ENCODE results near the gene SLC25A19. TPM values are rescaled to one million over a fixed set of nuclear protein-coding genes. Genes with fewer than 3 reads are reported as not detected.

Gene SLC25A19
- polyA plus RNA-seq, 3 donors, result 5.6 to 10.8 (median 7.4) TPM

DNA sequence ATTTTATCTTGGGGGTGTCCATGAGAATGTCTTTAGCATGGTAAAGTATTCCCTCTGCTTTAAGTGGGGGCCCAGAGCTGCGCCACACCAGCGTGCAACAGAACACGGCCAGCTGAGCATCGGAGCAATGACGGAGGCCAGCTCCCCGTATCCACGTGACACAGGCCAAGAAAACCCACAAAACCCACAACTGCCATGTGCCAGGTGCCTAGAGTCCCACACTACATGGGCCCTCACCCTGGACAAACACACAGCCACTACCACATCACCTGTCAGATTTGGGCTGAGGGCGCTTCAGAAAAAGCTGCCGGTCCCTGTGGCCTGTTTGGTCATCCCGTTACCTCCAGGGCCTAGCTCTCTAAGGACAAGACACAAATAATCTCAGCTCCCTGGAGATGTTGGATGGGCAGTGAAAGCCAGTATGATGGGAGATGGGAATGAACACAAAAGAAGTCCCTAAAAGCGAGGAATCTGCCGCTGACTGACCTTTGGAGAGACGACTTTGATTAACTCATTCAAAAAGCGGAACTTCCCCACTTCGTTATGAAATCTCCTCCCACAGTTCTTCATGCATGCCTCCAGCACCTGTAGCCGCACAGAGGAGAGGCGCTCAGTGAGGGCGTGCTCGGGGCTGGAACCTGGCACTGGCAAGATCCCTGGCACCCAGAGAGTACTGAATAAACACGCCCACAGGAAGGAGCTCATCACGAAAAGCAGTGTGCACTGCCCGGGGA lies 44.9 kb downstream of the SLC25A19 start:
- no peak for DNase-seq (ENCODE audit: low read depth in 3 of 3, low spot score in 2 of 3)

- no peak for DNase-seq (ENCODE audit: low read depth in 3 of 3, low spot score in 2 of 3)
Observed at GRCh38 chr17:75242461-75243042, 46.7 kb downstream of the SLC25A19 start.

- no peak for DNase-seq (ENCODE audit: low read depth in 3 of 3, low spot score in 2 of 3)
Observed at GRCh38 chr17:75241996-75242460, 47.2 kb downstream of the SLC25A19 start.

DNA sequence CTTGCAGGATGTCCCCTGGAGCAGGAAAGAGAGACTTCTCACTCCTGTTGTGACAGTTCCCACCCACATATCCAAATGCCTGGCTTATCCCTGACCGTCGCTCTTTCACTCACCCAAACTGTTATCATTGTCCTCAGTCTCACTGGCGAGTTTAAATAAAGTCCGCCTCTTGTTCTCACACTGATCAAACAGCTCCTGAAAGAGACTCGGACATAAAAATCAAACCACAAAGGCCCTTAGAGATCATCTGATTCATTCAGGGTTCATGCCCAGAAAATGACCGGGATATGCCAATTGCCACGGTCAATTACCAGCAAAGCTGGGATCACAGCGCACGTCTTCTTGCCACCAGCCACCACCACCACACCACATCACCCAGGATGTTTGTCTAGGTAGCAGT lies 47.7 kb downstream of the SLC25A19 start:
- DNase-seq (ENCODE audit: low read depth in 3 of 3, low spot score in 2 of 3), result no peak

GRCh38 chr17:75241143-75241430 lies 48.1 kb downstream of the SLC25A19 start:
- no peak for DNase-seq (ENCODE audit: low read depth in 3 of 3, low spot score in 2 of 3)

- no peak for DNase-seq (ENCODE audit: low read depth in 3 of 3, low spot score in 2 of 3)
Observed at GRCh38 chr17:75240394-75241142, 48.7 kb downstream of the SLC25A19 start.

GRCh38 chr17:75239778-75240393 lies 49.3 kb downstream of the SLC25A19 start:
- DNase-seq (ENCODE audit: low read depth in 3 of 3, low spot score in 2 of 3), result no peak

DNA sequence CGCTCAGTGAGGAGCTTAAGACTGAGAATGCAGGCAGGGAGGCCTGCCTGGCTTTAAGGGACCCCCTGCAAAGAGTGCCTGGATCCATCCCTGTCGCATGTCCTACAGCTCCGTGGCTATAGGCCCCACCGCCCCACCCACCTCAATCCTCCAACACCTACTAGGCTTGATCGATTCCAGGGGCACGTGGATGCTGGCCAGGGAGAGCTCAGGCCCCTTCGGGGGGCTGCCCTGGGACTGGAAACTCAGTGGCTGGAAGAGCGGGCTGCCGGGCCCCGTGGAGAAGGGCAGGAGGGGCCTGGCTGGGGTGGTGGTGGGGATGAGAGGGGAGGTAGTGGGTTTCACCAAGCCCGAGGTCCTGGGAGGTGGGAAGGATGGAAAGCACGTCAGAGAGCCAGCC lies 50.0 kb downstream of the SLC25A19 start:
- DNase-seq (ENCODE audit: low read depth in 3 of 3, low spot score in 2 of 3), result no peak

GRCh38 chr17:75238684-75239191 lies 50.5 kb downstream of the SLC25A19 start:
- DNase-seq (ENCODE audit: low read depth in 3 of 3, low spot score in 2 of 3), result no peak

- no peak for DNase-seq (ENCODE audit: low read depth in 3 of 3, low spot score in 2 of 3)
Observed at GRCh38 chr17:75238020-75238580, 51.1 kb downstream of the SLC25A19 start.

DNA sequence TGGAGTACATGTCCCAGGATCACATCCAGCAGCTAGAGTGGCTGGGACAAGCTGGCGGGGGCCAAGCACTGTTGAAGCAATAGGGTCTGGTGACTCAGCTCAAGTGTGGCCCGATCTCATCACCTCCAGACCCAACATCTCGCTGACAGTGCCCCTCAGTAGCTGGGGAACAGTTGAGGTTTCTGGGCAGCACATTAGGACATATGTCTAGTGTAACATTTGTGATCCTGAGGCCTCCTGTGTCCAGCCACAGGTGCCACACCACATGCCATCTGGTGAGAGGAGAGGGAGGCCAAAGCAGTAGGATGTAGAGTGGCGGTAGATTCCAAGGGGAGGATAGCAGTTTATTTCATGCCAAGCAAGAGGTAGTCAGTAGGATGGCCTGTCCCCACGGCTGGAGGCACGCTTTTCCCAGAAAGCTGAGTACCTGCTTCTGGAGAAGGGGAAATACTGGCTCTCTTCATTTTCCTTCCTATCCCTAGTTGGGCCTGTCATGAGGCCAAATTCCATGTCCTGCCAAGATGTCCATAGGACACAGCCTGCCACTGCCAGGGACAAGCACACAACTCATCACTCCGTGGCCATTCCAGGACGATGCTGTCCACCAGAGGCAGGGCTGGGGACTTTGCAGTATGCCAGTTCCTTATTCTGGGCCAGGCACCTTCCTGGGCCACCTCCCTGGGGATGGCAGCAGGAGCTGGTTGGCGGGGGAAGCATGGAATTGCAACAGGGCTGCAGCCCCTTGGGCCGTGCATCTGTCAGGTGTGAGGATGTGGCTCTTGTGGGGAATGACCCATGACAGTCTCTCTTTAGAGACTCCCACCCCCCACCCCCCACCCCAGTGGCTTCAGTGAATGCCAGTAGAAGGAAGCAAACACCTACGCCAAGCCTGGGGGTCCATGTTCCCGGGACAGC lies 51.9 kb downstream of the SLC25A19 start:
- no peak for DNase-seq (ENCODE audit: low read depth in 3 of 3, low spot score in 2 of 3)

DNA sequence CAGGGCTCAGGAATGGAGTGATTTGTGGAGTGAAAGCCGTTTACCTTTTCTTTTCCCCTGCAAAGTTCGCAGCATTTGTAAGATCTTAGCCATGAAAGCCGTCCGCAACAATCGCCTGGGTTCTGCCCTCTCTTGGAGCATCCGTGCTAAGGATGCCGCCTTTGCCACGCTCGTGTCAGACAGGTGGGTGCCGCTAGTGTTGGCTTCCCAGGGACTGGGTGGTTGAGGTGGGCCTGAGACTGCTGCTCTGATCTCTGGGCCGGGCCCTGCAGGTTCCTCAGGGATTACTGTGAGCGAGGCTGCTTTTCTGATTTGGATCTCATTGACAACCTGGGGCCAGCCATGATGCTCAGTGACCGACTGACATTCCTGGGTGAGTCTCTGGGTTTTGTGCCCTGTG lies 56.4 kb downstream of the SLC25A19 start:
- DNase-seq (ENCODE audit: low read depth in 3 of 3, low spot score in 2 of 3), result no peak

DNA sequence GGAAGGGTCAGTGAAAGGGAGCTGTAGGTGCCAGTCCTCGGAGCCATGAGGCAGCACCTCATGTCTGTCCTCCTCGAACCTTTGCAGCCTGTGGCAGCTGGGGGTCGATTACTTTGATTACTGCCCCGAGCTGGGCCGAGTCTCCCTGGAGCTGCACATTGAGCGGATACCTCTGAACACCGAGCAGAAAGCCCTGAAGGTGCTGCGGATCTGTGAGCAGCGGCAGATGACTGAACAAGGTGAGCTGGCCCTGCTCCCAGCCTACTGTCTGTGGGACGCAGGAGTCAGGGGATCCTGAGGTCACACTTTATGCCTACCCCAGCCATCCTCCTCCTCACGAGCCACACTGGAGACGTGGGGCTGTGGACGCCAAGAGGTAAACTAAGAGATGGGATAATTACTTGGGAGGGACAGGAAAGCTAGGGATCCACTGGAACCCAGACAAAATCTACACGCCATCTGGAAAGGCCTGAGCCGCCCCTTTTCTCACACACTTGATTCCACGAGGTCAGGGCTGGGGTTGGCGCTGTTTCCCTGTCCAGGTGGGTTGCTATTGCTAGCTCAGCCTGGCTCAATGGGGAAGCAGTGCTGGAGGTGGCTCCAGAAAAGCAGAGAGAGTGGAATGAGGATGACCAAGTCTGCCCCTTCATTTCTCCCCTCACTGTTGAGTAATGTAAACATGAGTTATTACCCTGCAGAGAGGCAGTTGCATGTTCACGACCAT lies 57.3 kb downstream of the SLC25A19 start:
- no peak for DNase-seq (ENCODE audit: low read depth in 3 of 3, low spot score in 2 of 3)

DNA sequence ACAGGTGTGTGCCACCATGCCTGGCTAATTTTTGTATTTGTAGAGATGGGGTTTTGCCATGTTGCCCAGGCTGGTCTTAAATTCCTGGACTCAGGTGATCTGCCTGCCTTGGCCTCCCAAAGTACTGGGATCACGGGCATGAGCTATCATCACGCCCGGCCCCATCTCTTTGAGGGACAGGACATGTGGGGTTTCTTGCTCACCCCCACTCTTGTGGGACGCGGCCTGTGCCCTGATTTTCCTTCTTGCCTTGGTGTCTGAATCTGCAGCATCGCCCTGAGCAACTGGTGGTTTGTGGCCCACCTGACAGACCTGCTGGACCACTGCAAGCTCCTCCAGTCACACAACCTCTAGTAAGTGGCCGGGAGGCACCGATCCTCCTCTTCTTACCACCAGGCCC lies 58.2 kb downstream of the SLC25A19 start:
- no peak for DNase-seq (ENCODE audit: low read depth in 3 of 3, low spot score in 2 of 3)

DNA sequence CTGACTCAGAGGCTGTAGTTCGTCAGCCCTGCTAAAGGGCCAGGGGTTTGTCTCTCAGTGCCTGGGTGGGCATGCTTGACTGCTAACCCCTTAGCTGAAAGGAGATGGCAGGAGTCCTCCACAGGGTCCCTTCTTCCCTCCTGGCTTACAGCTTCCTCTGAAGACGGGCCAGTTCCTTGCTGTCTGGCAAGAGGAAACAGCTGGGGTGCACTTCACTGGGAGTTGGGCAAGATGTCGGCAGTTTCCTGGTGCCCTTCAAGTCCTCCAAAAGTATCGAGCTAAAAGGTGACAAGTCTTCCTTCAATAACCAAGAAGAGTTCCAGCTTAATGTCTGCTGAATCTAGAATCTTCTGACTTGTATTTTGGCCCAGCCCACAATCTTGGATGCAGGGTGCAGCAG lies 60.4 kb downstream of the SLC25A19 start:
- DNase-seq (ENCODE audit: low read depth in 3 of 3, low spot score in 2 of 3), result no peak

- DNase-seq (ENCODE audit: low read depth in 3 of 3, low spot score in 2 of 3), result no peak
Observed at GRCh38 chr17:75228305-75228704, 60.9 kb downstream of the SLC25A19 start.

- no peak for DNase-seq (ENCODE audit: low read depth in 3 of 3, low spot score in 2 of 3)
Observed at GRCh38 chr17:75227729-75228128, 61.5 kb downstream of the SLC25A19 start.

GRCh38 chr17:75225016-75225415 lies 64.2 kb downstream of the SLC25A19 start:
- DNase-seq (ENCODE audit: low read depth in 3 of 3, low spot score in 2 of 3), result no peak

Data from right renal cortex interstitium (tissue), 3 donors.